Measurements from ENCODE around the gene CUL9. TPM values are rescaled to one million over a fixed set of nuclear protein-coding genes. Genes with fewer than 3 reads are reported as not detected.

The CUL9 gene
- total RNA-seq, 4 donors from 2014 or later, result 31.0 to 52.6 (median 38.8) TPM

DNA sequence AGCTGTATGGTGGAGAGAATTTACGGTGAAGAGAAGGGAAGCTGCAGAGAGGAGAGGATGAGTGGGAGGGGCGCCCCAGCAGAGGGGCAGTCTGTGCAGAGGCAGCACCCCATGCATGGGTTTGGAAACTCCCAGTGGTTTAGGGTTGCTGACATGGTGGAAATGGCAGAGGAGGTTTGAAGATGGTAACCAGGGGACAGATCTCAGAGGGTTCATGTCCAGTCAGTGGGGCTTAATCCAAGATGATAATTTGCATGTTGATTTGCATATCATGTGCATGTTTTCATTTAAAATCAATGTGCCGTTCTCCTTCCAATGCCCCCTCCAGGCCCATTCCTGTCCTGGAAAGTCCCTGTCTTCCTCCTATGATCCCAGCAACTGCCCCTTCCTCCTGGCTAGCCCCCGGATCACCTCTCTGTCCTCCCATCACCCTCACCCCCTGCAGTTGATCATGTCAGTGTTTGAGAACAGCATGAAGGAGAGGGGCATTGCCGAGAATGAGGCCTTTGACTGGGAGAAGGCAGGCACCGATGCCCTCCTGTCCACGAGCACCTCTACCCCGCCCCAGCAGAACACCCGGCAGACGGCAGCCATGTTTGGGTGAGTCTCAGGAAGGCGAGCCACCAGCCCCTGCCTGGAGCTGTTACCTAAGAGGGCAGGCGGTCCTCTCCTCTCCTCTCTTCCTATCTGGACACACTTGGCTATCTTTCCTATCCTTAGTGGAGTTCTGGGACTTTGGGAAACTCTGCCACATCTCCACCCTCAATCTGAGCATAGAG, 75.6 kb downstream of the CUL9 start:
- TF ChIP-seq POLR2A (IDR thresholded peaks at IDR 0.05) (no peak), CTCF (IDR thresholded peaks at IDR 0.05) (no peak)
- Histone ChIP-seq H3K4me1 (no peaks in the 10 kb centered on the region), H3K27ac (no peak overlapping the region), H3K36me3 (no peaks in the 10 kb centered on the region), H3K9me3 (no peaks in the 10 kb centered on the region), H3K27me3 (no peaks in the 10 kb centered on the region), H3K4me3 (no peak overlapping the region)
- intact Hi-C loops (cut with DNase I; ENCODE audit: low total_unique reads), result no loop called here
- no peak for DNase-seq

GRCh38 chr6:43258180-43258579, 76.2 kb downstream of the CUL9 start:
- Histone ChIP-seq H3K27me3 (no peaks in the 10 kb centered on the region), H3K27ac (no peak overlapping the region), H3K4me3 (no peak overlapping the region), H3K9me3 (no peaks in the 10 kb centered on the region), H3K4me1 (no peaks in the 10 kb centered on the region), H3K36me3 (no peaks in the 10 kb centered on the region)
- no peak for DNase-seq
- TF ChIP-seq POLR2A (IDR thresholded peaks at IDR 0.05), result no peak
- TF ChIP-seq CTCF (IDR thresholded peaks at IDR 0.05), result no peak
- intact Hi-C loops (cut with DNase I; ENCODE audit: low total_unique reads), result no loop called here

- H3K9me3 ChIP-seq, result no peaks in the 10 kb centered on the region
- TF ChIP-seq POLR2A (IDR thresholded peaks at IDR 0.05) (no peak), CTCF (IDR thresholded peaks at IDR 0.05) (no peak)
- no peaks in the 10 kb centered on the region for H3K4me1 ChIP-seq
- H3K36me3 ChIP-seq, result no peaks in the 10 kb centered on the region
- no peak for DNase-seq
- H3K27me3 ChIP-seq, result no peaks in the 10 kb centered on the region
- H3K4me3 ChIP-seq, result no peak overlapping the region
- H3K27ac ChIP-seq, result no peak overlapping the region
- intact Hi-C loops (cut with DNase I; ENCODE audit: low total_unique reads), result no loop called here
Measured at GRCh38 chr6:43258807-43259686, 77.1 kb downstream of the CUL9 start.

- Histone ChIP-seq H3K27ac (no peak overlapping the region), H3K9me3 (no peaks in the 10 kb centered on the region), H3K4me3 (no peak overlapping the region), H3K27me3 (no peaks in the 10 kb centered on the region), H3K36me3 (no peaks in the 10 kb centered on the region), H3K4me1 (no peaks in the 10 kb centered on the region)
- DNase-seq, result no peak
- intact Hi-C loops (cut with DNase I; ENCODE audit: low total_unique reads), result no loop called here
- TF ChIP-seq POLR2A (IDR thresholded peaks at IDR 0.05) (no peak), CTCF (IDR thresholded peaks at IDR 0.05) (no peak)
Measured at GRCh38 chr6:43260791-43261190, 78.8 kb downstream of the CUL9 start.

- Histone ChIP-seq H3K27ac (no peak overlapping the region), H3K36me3 (no peaks in the 10 kb centered on the region), H3K27me3 (no peaks in the 10 kb centered on the region), H3K4me1 (no peaks in the 10 kb centered on the region), H3K4me3 (no peak overlapping the region), H3K9me3 (no peaks in the 10 kb centered on the region)
- no peak for DNase-seq
- no peak for TF ChIP-seq CTCF (IDR thresholded peaks at IDR 0.05)
- intact Hi-C loops (cut with DNase I; ENCODE audit: low total_unique reads), result no loop called here
Measured at GRCh38 chr6:43261198-43261597, 79.2 kb downstream of the CUL9 start.
